ENCODE measurements around the gene CAMLG.
A peak's percentile ranks its signal among the peaks of the same experiment; 100 is the strongest.

The CAMLG gene

GRCh38 chr5:134784946-134785620, 46.7 kb downstream of the CAMLG start:
- DNase-seq (ENCODE audit: low read depth) = peak; percentile 30
- no peak for TF ChIP-seq CTCF (conservative IDR thresholded peaks at IDR 0.05; ENCODE audit: low read depth, low read length)
- no peak overlapping the region for H3K4me3 ChIP-seq (ENCODE audit: low read depth, low read length)

DNA sequence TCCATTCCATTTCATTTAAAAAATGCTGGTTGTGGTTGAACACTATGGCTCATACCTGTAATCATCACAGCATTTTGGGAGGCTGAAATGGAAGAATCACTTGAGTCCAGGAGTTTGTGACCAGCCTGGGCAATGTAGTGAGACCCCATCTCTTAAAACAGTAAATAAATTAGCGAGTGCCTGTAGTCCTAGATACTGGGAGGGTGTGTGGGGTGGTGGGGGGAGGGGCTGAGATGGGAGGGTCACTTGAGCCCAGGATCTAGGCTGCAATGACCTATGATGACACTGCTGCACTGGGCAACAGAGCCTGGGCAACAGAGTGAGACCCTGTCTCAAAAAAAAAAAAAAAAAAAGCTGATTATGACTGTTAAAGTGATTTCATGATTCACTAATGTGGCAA, 49.3 kb downstream of the CAMLG start:
- DNase-seq (ENCODE audit: low read depth) = no peak
- TF ChIP-seq CTCF (conservative IDR thresholded peaks at IDR 0.05; ENCODE audit: low read depth, low read length) = no peak
- no peak overlapping the region for H3K4me3 ChIP-seq (ENCODE audit: low read depth, low read length)

- no peak for TF ChIP-seq CTCF (conservative IDR thresholded peaks at IDR 0.05; ENCODE audit: low read depth, low read length)
- H3K4me3 ChIP-seq (ENCODE audit: low read depth, low read length) = no peak overlapping the region
- DNase-seq (ENCODE audit: low read depth) = no peak
Observed at GRCh38 chr5:134791580-134791979, 53.2 kb downstream of the CAMLG start.

- H3K4me3 ChIP-seq (ENCODE audit: low read depth, low read length) = no peak overlapping the region
- TF ChIP-seq CTCF (conservative IDR thresholded peaks at IDR 0.05; ENCODE audit: low read depth, low read length) = no peak
- no peak for DNase-seq (ENCODE audit: low read depth)
Observed at GRCh38 chr5:134792286-134792685, 53.9 kb downstream of the CAMLG start.

GRCh38 chr5:134793111-134793510, 54.8 kb downstream of the CAMLG start:
- no peak for TF ChIP-seq CTCF (conservative IDR thresholded peaks at IDR 0.05; ENCODE audit: low read depth, low read length)
- H3K4me3 ChIP-seq (ENCODE audit: low read depth, low read length) = no peak overlapping the region
- no peak for DNase-seq (ENCODE audit: low read depth)

DNA sequence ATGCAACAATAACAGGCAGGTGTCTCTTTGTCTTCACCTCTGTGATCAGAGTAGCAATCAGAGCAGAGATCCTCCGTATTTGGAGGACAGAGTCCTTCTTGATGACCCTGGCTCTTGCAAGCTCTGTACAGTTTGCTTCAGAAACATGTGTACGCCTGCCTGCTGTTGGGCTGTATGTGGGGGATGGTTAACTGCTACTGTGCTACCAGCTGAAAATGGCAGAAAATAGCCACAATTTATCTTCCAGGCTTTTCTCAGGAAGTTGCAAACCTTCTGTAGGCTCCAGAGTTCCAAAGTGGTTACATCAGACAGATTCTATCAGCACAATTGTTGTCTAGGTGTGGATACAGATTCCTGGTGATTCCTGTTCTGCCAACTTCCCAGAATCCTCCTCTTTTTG, 55.7 kb downstream of the CAMLG start:
- no peak overlapping the region for H3K4me3 ChIP-seq (ENCODE audit: low read depth, low read length)
- TF ChIP-seq CTCF (conservative IDR thresholded peaks at IDR 0.05; ENCODE audit: low read depth, low read length) = no peak
- peak; percentile 33 for DNase-seq (ENCODE audit: low read depth)

DNA sequence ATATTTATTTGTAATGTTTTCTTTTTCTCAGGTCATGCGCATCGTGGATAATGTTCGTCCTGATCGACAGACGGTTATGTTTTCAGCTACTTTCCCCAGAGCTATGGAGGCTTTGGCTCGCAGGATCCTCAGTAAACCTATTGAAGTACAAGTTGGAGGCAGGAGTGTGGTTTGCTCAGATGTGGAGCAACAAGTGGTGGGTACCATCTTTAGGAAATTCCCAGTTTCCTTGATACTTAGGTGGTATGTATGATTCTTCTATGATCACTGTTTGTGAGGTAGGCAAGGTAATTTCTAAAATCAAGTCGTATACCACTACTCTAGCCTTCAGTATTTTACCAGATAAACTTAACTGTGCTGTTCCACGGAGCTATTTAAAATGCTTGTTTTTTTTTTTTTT, 56.5 kb downstream of the CAMLG start:
- no peak for TF ChIP-seq CTCF (conservative IDR thresholded peaks at IDR 0.05; ENCODE audit: low read depth, low read length)
- no peak for DNase-seq (ENCODE audit: low read depth)
- no peak overlapping the region for H3K4me3 ChIP-seq (ENCODE audit: low read depth, low read length)

All from choroid plexus epithelial cell (primary cell).